K562 (cell line): ENCODE measurements around the gene KDM2A. TPM values are rescaled to one million over a fixed set of nuclear protein-coding genes. Genes with fewer than 3 reads are reported as not detected.

Experiments used
- BCL6 ChIP-seq: fragments of 250-450 bp; sonication (Bioruptor Pico); IDR thresholded peaks from 2 replicates; pipeline ENCODE4 v1.4.0; 2020
- CBFA2T3 ChIP-seq: fragments of 450-650 bp; IDR thresholded peaks from 2 replicates; pipeline ENCODE4 v1.6.1; 2017
- CEBPG ChIP-seq, 3 experiments: fragments of 200-800 bp in 1 of 3; sonication (Bioruptor generic) in 1 of 3; sonication (generic) in 1 of 3; formaldehyde crosslinking in 1 of 3; IDR thresholded peaks in 2 of 3; conservative IDR thresholded peaks in 1 of 3; 2 replicates each; pipeline versions ENCODE4 v1.6.1 to v1.8.0; 2016 to 2022; ENCODE audit warnings: missing compliant biosample characterization in 2 of 3, missing genetic modification characterization in 2 of 3, mild to moderate bottlenecking in 1 of 3, missing genetic modification reagents in 1 of 3
- CHAMP1 ChIP-seq: fragments of 450-650 bp; IDR thresholded peaks from 2 replicates; pipeline ENCODE4 v1.6.1; 2016; ENCODE audit warnings: mild to moderate bottlenecking
- EP400 ChIP-seq: fragments of 450-650 bp; IDR thresholded peaks from 2 replicates; pipeline ENCODE4 v1.6.1; 2017; ENCODE audit warnings: antibody characterized with exemption, mild to moderate bottlenecking, moderate library complexity
- GATAD2B ChIP-seq: fragments of 450-650 bp; IDR thresholded peaks from 2 replicates; pipeline ENCODE4 v1.6.1; 2017; ENCODE audit warnings: mild to moderate bottlenecking, borderline replicate concordance
- IFI16 ChIP-seq: fragments of 250-450 bp; sonication (Bioruptor Pico); IDR thresholded peaks from 2 replicates; pipeline ENCODE4 v2.1.2; 2022; ENCODE audit warnings: mild to moderate bottlenecking, inconsistent platforms
- KLF16 ChIP-seq: IDR thresholded peaks from 2 replicates; pipeline ENCODE4 v1.6.1; 2016; ENCODE audit warnings: antibody characterized with exemption
- LARP7 ChIP-seq: fragments of 450-650 bp; IDR thresholded peaks from 2 replicates; pipeline ENCODE4 v1.6.1; 2016
- NR2C2 ChIP-seq, 2 experiments: fragments of 200-800 bp in 1 of 2; sonication (Bioruptor generic) in 1 of 2; sonication (generic) in 1 of 2; formaldehyde crosslinking in 1 of 2; IDR thresholded peaks; 2 replicates each; pipeline versions ENCODE4 v1.6.1 to v1.8.0; 2016 to 2022; ENCODE audit warnings: mild to moderate bottlenecking in 1 of 2, missing compliant biosample characterization in 1 of 2, missing genetic modification characterization in 1 of 2, missing genetic modification reagents in 1 of 2
- SIRT6 ChIP-seq: IDR thresholded peaks from one replicate; pipeline ENCODE4 v1.6.1; 2012; ENCODE audit warnings: low read depth, mild to moderate bottlenecking, control low read depth, inconsistent platforms, low read length, moderate library complexity
- SMAD3 ChIP-seq: fragments of 450-650 bp; formaldehyde crosslinking; conservative IDR thresholded peaks from 2 replicates; pipeline ENCODE4 v1.4.0; 2020; ENCODE audit warnings: mild to moderate bottlenecking
- SMARCE1 ChIP-seq: fragments of 450-650 bp; IDR thresholded peaks from 2 replicates; pipeline ENCODE4 v1.7.1; 2016; ENCODE audit warnings: mild to moderate bottlenecking
- STAT5B ChIP-seq: fragments of 250-450 bp; sonication (Bioruptor Pico); IDR thresholded peaks from 2 replicates; pipeline ENCODE4 v1.8.0; 2021; ENCODE audit warnings: mild to moderate bottlenecking, inconsistent platforms
- ZNF212 ChIP-seq: fragments of 450-650 bp; formaldehyde crosslinking; IDR thresholded peaks from 2 replicates; pipeline ENCODE4 v1.4.0; 2020; ENCODE audit warnings: mild to moderate bottlenecking
- ZNF24 ChIP-seq: fragments of 450-650 bp; IDR thresholded peaks from 2 replicates; pipeline ENCODE4 v1.6.1; 2016
- ZNF316 ChIP-seq: fragments of 450-650 bp; IDR thresholded peaks from 2 replicates; pipeline ENCODE4 v1.6.1; 2016
- ZNF586 ChIP-seq: fragments of 450-650 bp; formaldehyde crosslinking; conservative IDR thresholded peaks from 2 replicates; pipeline ENCODE4 v1.4.0; 2020; ENCODE audit warnings: mild to moderate bottlenecking, moderate library complexity
- ZNF644 ChIP-seq: fragments of 200-800 bp; sonication (Bioruptor generic); IDR thresholded peaks from 2 replicates; pipeline ENCODE4 v1.6.1; 2016; ENCODE audit warnings: low read depth, missing genetic modification characterization, missing compliant biosample characterization
- ZNF77 ChIP-seq: fragments of 250-450 bp; sonication (Bioruptor Pico); IDR thresholded peaks from 2 replicates; pipeline ENCODE4 v1.5.0; 2020
- polyA plus RNA-seq, 8 experiments: library from polyadenylated mRNA; depleted of rRNA in 4 of 8; stranded (reverse) in 5 of 8; unstranded in 3 of 8; fragments of >200 nt; fragmentation: Nextera tagmentation in 2 of 8; fragmentation: Illumina TruSeq in 1 of 8; extraction: Ambion mirVana in 2 of 8; extraction: Trizol in 1 of 8; gene quantifications; 2 replicates each; pipeline versions ENCODE4 v1.2.1 to v1.2.3, GENCODE V29; 2011 to 2014; ENCODE audit warnings: inconsistent platforms in 1 of 8, missing spikeins in 1 of 8
- total RNA-seq, 7 experiments: library from RNA; depleted of rRNA in 6 of 7; stranded (reverse); fragments of >200 nt in 6 of 7; fragmentation: Illumina TruSeq in 2 of 7; extraction: Trizol in 2 of 7; gene quantifications; 2 replicates each; pipeline versions ENCODE4 v1.2.1 to v1.2.3, GENCODE V29; 2011 to 2021; ENCODE audit warnings: low replicate concordance in 1 of 7
- TF ChIP-seq, protein P1 (sequence below), 2 experiments: fragments of 150-350 bp in 1 of 2; IDR thresholded peaks; 2 replicates each; pipeline ENCODE4 v1.6.1; 2012 to 2016; ENCODE audit warnings: low read depth in 2 of 2, low read length in 2 of 2, mild to moderate bottlenecking in 1 of 2, moderate library complexity in 1 of 2
- TF ChIP-seq, protein P2 (sequence below): fragments of 450-650 bp; IDR thresholded peaks from 2 replicates; pipeline ENCODE4 v1.6.1; 2016; ENCODE audit warnings: low read depth, mild to moderate bottlenecking, moderate library complexity

KDM2A gene
- total and polyA plus RNA-seq, 9 of the 15 experiments (the other 6 are each of a cell fraction or from before 2014, with no cell fraction given) = 5.0 to 39.3 (median 21.3) TPM

- TF ChIP-seq, protein P1, sequence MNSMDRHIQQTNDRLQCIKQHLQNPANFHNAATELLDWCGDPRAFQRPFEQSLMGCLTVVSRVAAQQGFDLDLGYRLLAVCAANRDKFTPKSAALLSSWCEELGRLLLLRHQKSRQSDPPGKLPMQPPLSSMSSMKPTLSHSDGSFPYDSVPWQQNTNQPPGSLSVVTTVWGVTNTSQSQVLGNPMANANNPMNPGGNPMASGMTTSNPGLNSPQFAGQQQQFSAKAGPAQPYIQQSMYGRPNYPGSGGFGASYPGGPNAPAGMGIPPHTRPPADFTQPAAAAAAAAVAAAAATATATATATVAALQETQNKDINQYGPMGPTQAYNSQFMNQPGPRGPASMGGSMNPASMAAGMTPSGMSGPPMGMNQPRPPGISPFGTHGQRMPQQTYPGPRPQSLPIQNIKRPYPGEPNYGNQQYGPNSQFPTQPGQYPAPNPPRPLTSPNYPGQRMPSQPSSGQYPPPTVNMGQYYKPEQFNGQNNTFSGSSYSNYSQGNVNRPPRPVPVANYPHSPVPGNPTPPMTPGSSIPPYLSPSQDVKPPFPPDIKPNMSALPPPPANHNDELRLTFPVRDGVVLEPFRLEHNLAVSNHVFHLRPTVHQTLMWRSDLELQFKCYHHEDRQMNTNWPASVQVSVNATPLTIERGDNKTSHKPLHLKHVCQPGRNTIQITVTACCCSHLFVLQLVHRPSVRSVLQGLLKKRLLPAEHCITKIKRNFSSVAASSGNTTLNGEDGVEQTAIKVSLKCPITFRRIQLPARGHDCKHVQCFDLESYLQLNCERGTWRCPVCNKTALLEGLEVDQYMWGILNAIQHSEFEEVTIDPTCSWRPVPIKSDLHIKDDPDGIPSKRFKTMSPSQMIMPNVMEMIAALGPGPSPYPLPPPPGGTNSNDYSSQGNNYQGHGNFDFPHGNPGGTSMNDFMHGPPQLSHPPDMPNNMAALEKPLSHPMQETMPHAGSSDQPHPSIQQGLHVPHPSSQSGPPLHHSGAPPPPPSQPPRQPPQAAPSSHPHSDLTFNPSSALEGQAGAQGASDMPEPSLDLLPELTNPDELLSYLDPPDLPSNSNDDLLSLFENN (IDR thresholded peaks at IDR 0.05; ENCODE audit: low read depth in 2 of 2, low read length in 2 of 2) = no peak; a peak in 1 of 4 replicates
- TF ChIP-seq SIRT6 (no peak), STAT5B (CRISPR knock-in tag) (no peak), ZNF24 (no peak), EP400 (peak; percentile 87), BCL6 (CRISPR knock-in tag) (no peak), CEBPG (CRISPR knock-in tag; IDR thresholded peaks at IDR 0.05) (peak; percentile 90), CEBPG (tag; conservative IDR thresholded peaks at IDR 0.05 in 1 of 2, IDR thresholded peaks at IDR 0.05 in 1 of 2) (peak; percentile 88 to 90), SMARCE1 (peak; percentile 36; the same call in 1 of the 2 replicates), ZNF316 (no peak), KLF16 (no peak), GATAD2B (peak; percentile 96), NR2C2 (CRISPR knock-in tag; IDR thresholded peaks at IDR 0.05) (peak; percentile 61; the same call in 1 of the 2 replicates), NR2C2 (tag; IDR thresholded peaks at IDR 0.05) (peak; percentile 42; the same call in 1 of the 2 replicates), ZNF77 (CRISPR knock-in tag) (peak; percentile 73; the same call in 1 of the 2 replicates), CHAMP1 (no peak), ZNF644 (tag) (no peak; the same call in 1 of the 2 replicates), CBFA2T3 (0 out of 2 replicates have a peak, but pooled peaks have one; percentile 8), LARP7 (no peak), IFI16 (CRISPR knock-in tag) (no peak), SMAD3 (CRISPR knock-in tag) (no peak), ZNF586 (no peak), ZNF212 (CRISPR knock-in tag) (no peak)
- TF ChIP-seq, protein P2, sequence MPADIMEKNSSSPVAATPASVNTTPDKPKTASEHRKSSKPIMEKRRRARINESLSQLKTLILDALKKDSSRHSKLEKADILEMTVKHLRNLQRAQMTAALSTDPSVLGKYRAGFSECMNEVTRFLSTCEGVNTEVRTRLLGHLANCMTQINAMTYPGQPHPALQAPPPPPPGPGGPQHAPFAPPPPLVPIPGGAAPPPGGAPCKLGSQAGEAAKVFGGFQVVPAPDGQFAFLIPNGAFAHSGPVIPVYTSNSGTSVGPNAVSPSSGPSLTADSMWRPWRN = no peak
Measured at GRCh38 chr11:67288452-67289225, 169.6 kb downstream of the KDM2A start (continued).
